OCI-LY3 (cell line): ENCODE results near the gene HCK.

Experiments used
- H2AFZ ChIP-seq: fragments of 200-600, 300-600 bp; shearing (Covaris generic); 2 replicates; pipeline ENCODE4 v1.6.0; 2014; ENCODE audit warnings: antibody characterized with exemption, low read depth, low read length
- H3K27ac ChIP-seq: fragments of 200-600, 300-600 bp; sonication (generic); 2 replicates; pipeline ENCODE4 v1.5.1; 2014; ENCODE audit warnings: mild to moderate bottlenecking, low read length, moderate library complexity, mixed read lengths
- H3K27me3 ChIP-seq: fragments of 200-600, 300-600 bp; sonication (generic); 2 replicates; pipeline ENCODE4 v1.6.1; 2014; ENCODE audit warnings: low read depth, low read length, mixed read lengths
- H3K36me3 ChIP-seq: fragments of 200-600, 300-600 bp; sonication (generic); replicated peaks from 2 replicates; pipeline ENCODE3; 2014; ENCODE audit warnings: low read depth, low read length, mixed read lengths
- H3K4me1 ChIP-seq: fragments of 300-600, 200-600 bp; sonication (generic); 2 replicates; pipeline ENCODE4 v1.6.1; 2014; ENCODE audit warnings: low read length, mixed read lengths
- H3K4me2 ChIP-seq: fragments of 200-600, 300-600 bp; sonication (generic); 2 replicates; pipeline ENCODE4 v1.6.1; 2014; ENCODE audit warnings: low read length, mixed read lengths
- H3K4me3 ChIP-seq: fragments of 300-600, 200-600 bp; sonication (generic); 2 replicates; pipeline ENCODE4 v1.5.1; 2014; ENCODE audit warnings: antibody characterized with exemption, mild to moderate bottlenecking, low read length, moderate library complexity
- H3K79me2 ChIP-seq: fragments of 300-600, 200-600 bp; shearing (Covaris generic); 2 replicates; pipeline ENCODE4 v1.6.1; 2014; ENCODE audit warnings: mild to moderate bottlenecking, low read length, mixed read lengths
- H3K9ac ChIP-seq: fragments of 300-600, 200-600 bp; shearing (Covaris generic); 2 replicates; pipeline ENCODE4 v1.6.0; 2014; ENCODE audit warnings: mild to moderate bottlenecking, low read length, moderate library complexity
- H3K9me3 ChIP-seq: fragments of 200-600, 300-600 bp; shearing (Covaris generic); 2 replicates; pipeline ENCODE4 v1.6.1; 2014; ENCODE audit warnings: low read length, mixed read lengths; ENCODE audit not compliant: insufficient read depth
- H4K20me1 ChIP-seq: fragments of 200-600, 300-600 bp; sonication (generic); 2 replicates; pipeline ENCODE4 v1.6.1; 2016; ENCODE audit warnings: low read length, mixed read lengths; ENCODE audit not compliant: insufficient read depth
- EZH2phosphoT487 ChIP-seq: fragments of 200-600 bp; shearing (Covaris generic); IDR thresholded peaks from 2 replicates; pipeline ENCODE4 v1.6.1; 2018; ENCODE audit warnings: antibody characterized with exemption, mixed run types, low read depth
- TF ChIP-seq, protein P1 (sequence below): fragments of 200-600, 300-600 bp; sonication (generic); IDR thresholded peaks from 2 replicates; pipeline ENCODE4 v1.5.1; 2014; ENCODE audit warnings: antibody characterized with exemption, low read length, low read depth

HCK gene

DNA sequence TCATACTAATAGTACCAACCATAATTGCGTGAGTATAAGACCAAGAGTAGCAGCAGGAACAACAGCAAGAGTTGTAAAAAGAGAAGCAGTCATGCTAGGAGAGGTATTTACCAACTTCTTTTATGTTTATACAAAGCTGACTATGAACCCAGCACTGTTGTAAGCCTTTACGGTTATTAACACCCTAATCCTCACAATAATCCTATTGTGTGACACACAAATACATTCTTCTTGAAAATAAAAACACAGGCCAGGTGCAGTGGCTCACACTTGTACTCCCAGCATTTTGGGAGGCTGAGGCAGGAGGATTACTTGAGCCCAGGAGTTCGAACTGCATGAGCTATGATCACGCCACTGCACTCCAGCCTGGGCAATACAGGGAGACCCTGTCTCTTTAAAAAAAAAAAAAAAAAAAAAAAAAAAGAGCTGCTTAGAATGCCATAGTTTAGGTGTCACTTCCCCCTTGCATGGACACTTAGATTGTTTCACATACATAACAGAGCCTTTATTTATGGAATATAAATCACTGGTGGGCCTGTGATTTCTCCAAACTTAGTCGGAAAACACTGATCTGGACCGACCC is 20.2 kb downstream of the HCK start:
- no peaks in the 10 kb centered on the region for H3K27me3 ChIP-seq
- no peaks in the 10 kb centered on the region for H4K20me1 ChIP-seq
- H3K4me3 ChIP-seq: no peak overlapping the region
- H3K27ac ChIP-seq: no peak overlapping the region; the same call in 1 of the 2 replicates
- H3K79me2 ChIP-seq: peaks cover 30% of the 10 kb centered on the region
- no peak overlapping the region for H3K4me2 ChIP-seq
- TF ChIP-seq, protein P1, sequence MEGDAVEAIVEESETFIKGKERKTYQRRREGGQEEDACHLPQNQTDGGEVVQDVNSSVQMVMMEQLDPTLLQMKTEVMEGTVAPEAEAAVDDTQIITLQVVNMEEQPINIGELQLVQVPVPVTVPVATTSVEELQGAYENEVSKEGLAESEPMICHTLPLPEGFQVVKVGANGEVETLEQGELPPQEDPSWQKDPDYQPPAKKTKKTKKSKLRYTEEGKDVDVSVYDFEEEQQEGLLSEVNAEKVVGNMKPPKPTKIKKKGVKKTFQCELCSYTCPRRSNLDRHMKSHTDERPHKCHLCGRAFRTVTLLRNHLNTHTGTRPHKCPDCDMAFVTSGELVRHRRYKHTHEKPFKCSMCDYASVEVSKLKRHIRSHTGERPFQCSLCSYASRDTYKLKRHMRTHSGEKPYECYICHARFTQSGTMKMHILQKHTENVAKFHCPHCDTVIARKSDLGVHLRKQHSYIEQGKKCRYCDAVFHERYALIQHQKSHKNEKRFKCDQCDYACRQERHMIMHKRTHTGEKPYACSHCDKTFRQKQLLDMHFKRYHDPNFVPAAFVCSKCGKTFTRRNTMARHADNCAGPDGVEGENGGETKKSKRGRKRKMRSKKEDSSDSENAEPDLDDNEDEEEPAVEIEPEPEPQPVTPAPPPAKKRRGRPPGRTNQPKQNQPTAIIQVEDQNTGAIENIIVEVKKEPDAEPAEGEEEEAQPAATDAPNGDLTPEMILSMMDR: no peak
- TF ChIP-seq EZH2phosphoT487: no peak
- H3K9ac ChIP-seq: no peak overlapping the region
- H3K4me1 ChIP-seq: peaks cover 32% of the 10 kb centered on the region
- H3K9me3 ChIP-seq: no peaks in the 10 kb centered on the region
- H2AFZ ChIP-seq: no peak overlapping the region
- peaks cover 73% of the 10 kb centered on the region for H3K36me3 ChIP-seq

DNA sequence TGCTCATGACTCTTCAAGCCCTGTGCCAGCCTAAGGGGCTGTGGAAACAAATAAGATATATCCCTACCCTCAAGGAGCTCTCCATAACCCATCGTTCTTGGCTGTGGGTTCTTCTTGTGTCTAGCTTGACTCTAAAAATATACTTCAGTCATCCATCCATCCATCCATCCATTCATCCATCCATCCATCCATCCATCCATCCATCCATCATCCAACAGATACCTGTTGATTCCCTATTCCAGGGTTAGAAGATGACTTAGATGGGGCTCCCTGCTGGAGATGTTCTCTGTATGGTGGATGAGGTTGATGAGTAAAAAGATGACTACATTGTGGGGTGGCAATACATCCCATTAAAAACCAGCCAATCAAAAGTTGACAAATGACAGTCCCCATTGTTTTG is 23.5 kb downstream of the HCK start:
- Histone ChIP-seq H2AFZ (no peak overlapping the region), H3K4me3 (no peak overlapping the region), H3K36me3 (peaks cover 76% of the 10 kb centered on the region), H3K27me3 (no peaks in the 10 kb centered on the region), H3K9me3 (no peaks in the 10 kb centered on the region), H3K9ac (no peak overlapping the region), H3K4me1 (peaks cover 1% of the 10 kb centered on the region), H3K27ac (no peak overlapping the region), H4K20me1 (no peaks in the 10 kb centered on the region), H3K79me2 (peaks cover 1% of the 10 kb centered on the region; the same call in 1 of the 2 replicates), H3K4me2 (no peak overlapping the region)
- no peak for TF ChIP-seq EZH2phosphoT487
- TF ChIP-seq, protein P1: no peak

DNA sequence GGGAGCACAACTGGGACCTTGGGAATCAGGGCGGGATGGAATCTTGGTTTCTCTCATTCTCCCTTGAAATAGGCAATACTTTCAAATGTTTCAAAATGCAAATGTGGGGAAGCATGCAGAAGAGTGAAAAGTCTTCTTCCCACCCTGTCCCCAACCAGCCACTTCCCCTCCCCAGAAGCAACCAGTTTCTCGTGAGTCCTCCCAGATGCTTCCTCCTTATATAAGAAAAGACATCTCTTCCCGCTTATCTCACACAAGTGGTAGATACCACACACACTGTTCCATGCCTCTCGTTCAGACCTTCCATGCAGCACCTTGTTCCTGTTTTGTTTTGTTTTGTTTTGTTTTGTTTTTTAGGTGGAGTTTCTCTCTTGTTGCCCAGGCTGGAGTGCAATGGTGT is 25.1 kb downstream of the HCK start:
- H2AFZ ChIP-seq: no peak overlapping the region
- no peak for TF ChIP-seq EZH2phosphoT487
- TF ChIP-seq, protein P1: no peak
- H3K4me2 ChIP-seq: no peak overlapping the region
- H4K20me1 ChIP-seq: 0 out of 2 replicates have a peak, but pooled peaks cover 6% of the 10 kb centered on the region
- H3K4me1 ChIP-seq: no peaks in the 10 kb centered on the region
- no peaks in the 10 kb centered on the region for H3K27me3 ChIP-seq
- H3K9ac ChIP-seq: no peak overlapping the region
- H3K36me3 ChIP-seq: peaks cover 79% of the 10 kb centered on the region
- H3K9me3 ChIP-seq: no peaks in the 10 kb centered on the region
- no peak overlapping the region for H3K27ac ChIP-seq
- no peak overlapping the region for H3K4me3 ChIP-seq
- H3K79me2 ChIP-seq: no peaks in the 10 kb centered on the region

GRCh38 chr20:32078322-32078721 is 26.3 kb downstream of the HCK start:
- TF ChIP-seq, protein P1: no peak
- TF ChIP-seq EZH2phosphoT487: no peak
- H2AFZ ChIP-seq: no peak overlapping the region
- H3K36me3 ChIP-seq: peaks cover 83% of the 10 kb centered on the region
- H3K4me1 ChIP-seq: no peaks in the 10 kb centered on the region
- H3K27me3 ChIP-seq: no peaks in the 10 kb centered on the region
- no peak overlapping the region for H3K4me3 ChIP-seq
- H3K9me3 ChIP-seq: no peaks in the 10 kb centered on the region
- H3K27ac ChIP-seq: no peak overlapping the region
- no peak overlapping the region for H3K4me2 ChIP-seq
- H3K79me2 ChIP-seq: no peaks in the 10 kb centered on the region
- no peak overlapping the region for H3K9ac ChIP-seq
- 0 out of 2 replicates have a peak, but pooled peaks cover 6% of the 10 kb centered on the region for H4K20me1 ChIP-seq
